Activated CD4-positive, alpha-beta T cell treated with anti-CD3 and anti-CD28 coated beads, Interleukin-2, amount 10 ng/mL, durations not matched to agents 7 days and 5 days (primary cell): ENCODE data around the gene GGA1. TPM values are rescaled to one million over a fixed set of nuclear protein-coding genes. Genes with fewer than 3 reads are reported as not detected.
"Not testable (repeated sequence)": the region's sequence is repeated elsewhere in the genome, so short reads cannot be mapped to it uniquely, and the experiment has no call there.

Experiments used
- CTCF ChIA-PET: fragments of 350-600 bp; sonication (Branson Sonifier 250); formaldehyde crosslinking; loops from one replicate; lab custom pipeline; 2021; ENCODE audit warnings: antibody characterized with exemption; lab: Charles Lee
- POLR2A ChIA-PET: fragments of 350-600 bp; sonication (Branson Sonifier 250); formaldehyde crosslinking; loops from one replicate; lab custom pipeline; 2021; ENCODE audit warnings: antibody characterized with exemption; lab: Charles Lee
- DNase-seq: peaks from one replicate; pipeline ENCODE4 v3.0.0-alpha.2; 2020
- H3K27ac Mint-ChIP-seq: one replicate; pipeline ENCODE4 v1.8.0; 2021; ENCODE audit warnings: mild to moderate bottlenecking, moderate library complexity, mixed read lengths
- H3K27me3 Mint-ChIP-seq: one replicate; pipeline ENCODE4 v1.8.0; 2021; ENCODE audit warnings: mixed read lengths
- H3K36me3 Mint-ChIP-seq: one replicate; pipeline ENCODE4 v1.8.0; 2021; ENCODE audit warnings: low read depth, mixed read lengths
- H3K4me1 Mint-ChIP-seq: one replicate; pipeline ENCODE4 v1.8.0; 2021; ENCODE audit warnings: mixed read lengths
- H3K4me3 Mint-ChIP-seq: one replicate; pipeline ENCODE4 v1.8.0; 2021; ENCODE audit warnings: mild to moderate bottlenecking, moderate library complexity, mixed read lengths
- H3K9me3 Mint-ChIP-seq: one replicate; pipeline ENCODE4 v1.8.0; 2021; ENCODE audit warnings: mixed read lengths
- total RNA-seq, 2 experiments: library from RNA; stranded (reverse); gene quantifications; one replicate each; pipeline ENCODE4 v1.2.3, GENCODE V29; 2021

Gene GGA1
- total RNA-seq, 2 experiments from 2014 or later, result 58.5 to 62.8 TPM

DNA sequence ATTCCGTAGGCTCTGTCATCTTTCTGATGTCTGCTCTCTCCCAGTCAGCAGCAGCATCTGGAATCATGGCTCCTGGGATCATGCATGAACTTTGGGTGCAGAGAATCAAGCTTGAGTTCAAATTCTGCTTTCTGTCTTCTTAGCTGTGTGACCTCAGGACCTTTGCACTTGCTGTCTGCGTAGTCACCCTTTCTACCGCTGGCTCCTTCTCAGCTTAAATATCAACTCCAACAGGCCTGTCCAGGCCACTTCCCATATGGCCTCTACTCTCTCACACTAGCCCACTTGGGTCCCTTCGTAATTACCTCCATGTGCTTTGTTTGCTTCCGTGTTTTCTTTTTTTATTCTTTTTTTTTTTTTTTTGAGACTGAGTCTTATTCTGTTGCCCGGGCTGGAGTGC, 4.6 kb upstream of the GGA1 start:
- POLR2A ChIA-PET, result no interaction called here
- H3K27me3 Mint-ChIP-seq, result peaks cover 17% of the 10 kb centered on the region

DNA sequence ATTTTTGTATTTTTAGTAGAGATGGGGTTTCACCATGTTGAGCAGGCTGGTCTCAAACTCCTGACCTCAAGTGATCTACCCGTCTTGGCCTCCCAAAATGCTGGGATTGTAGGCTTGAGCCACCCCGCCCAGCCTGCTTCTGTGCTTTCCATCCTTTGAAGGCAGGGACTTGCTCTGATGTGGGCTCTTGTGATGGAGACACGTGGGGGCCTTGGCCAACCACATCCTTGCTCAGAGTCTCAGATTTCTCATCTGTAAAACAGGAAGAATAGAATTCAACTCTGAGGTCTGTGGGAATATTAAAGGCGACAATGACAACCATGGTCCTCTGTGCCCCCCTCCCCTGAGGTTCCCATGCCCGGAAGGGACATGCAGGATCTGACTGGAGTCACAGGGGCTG, 3.8 kb upstream of the GGA1 start:
- Mint-ChIP-seq H3K36me3 (peaks cover 3% of the 10 kb centered on the region), H3K4me3 (peak overlapping the region; percentile 55), H3K27ac (peak overlapping the region; percentile 73), H3K4me1 (peaks cover 49% of the 10 kb centered on the region), H3K27me3 (peaks cover 15% of the 10 kb centered on the region), H3K9me3 (no peaks in the 10 kb centered on the region)
- DNase-seq, result peak; percentile 82
- CTCF ChIA-PET, result interaction anchor here (0.7 to 5.2 kb wide), 8 partner anchors 8 to 353 kb away, joined by 3 to 89 read pairs (median 4); no protein-coding TSS in a partner anchor
- POLR2A ChIA-PET, result interaction anchor here (0.5 kb wide), 1 partner anchor 81 kb away, joined by 3 read pairs; the partner anchor contains the start of gene NOL12

More for the DNA sequence above, 4.6 kb upstream of the GGA1 start:
- Mint-ChIP-seq H3K4me1 (peaks cover 46% of the 10 kb centered on the region), H3K27ac (no peak overlapping the region), H3K9me3 (no peaks in the 10 kb centered on the region), H3K36me3 (peaks cover 3% of the 10 kb centered on the region), H3K4me3 (no peak overlapping the region)
- CTCF ChIA-PET, result interaction anchor here (0.7 to 1.8 kb wide), 5 partner anchors 12 to 352 kb away, joined by 3 to 7 read pairs (median 5); no protein-coding TSS in a partner anchor
- no peak for DNase-seq

DNA sequence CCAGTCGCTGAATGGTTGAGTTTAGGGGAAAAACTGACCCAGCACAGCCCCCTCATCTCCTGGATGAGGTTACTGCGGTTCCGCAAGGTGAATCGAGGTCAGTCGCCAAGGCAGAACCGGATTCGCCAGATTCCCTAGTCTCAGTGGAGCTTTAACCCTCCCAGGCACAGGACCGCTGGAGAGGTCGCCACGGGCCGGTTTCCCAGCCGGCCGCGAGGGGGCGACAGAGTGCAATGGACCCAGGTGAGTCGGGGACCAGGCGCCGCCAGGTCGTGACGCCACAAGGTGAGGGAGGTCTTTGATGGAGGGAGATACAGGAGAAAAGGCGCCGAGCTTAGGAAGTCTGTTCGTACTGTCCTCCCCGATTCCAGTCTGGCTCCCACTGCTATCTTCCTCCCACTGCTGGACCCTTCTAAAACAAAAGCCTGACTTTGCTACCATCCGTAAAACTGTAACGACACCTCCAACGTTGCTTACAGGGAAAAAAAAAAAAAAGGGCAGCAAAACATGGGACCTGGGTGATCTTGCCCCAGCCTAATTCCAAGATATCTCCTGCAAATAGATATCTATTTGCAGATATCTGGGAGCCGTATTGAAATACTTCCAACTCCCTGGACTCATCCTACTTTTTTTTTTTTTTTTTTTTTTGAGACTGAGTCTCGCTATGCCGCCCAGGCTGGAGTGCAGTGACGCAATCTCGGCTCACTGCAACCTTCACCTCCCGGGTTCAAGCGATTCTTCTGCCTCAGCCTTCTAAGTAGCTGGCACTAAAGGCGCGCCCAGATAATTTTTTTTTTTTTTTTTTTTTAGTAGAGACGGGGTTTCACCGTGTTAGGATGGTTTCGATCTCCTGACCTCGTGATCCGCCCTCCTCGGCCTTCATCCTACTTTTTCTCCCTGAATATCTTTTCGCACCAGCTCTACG, 1.4 kb upstream of the GGA1 start:
- DNase-seq, result peak; percentile 88
- ChIA-PET CTCF (interaction anchor here (0.6 to 5.2 kb wide), 48 partner anchors 10 to 1209 kb away, joined by 3 to 89 read pairs (median 4); partner anchors contain the start of genes ANKRD54, GCAT, NOL12 and PDXP), POLR2A (interaction anchor here (1.9 kb wide), 1 partner anchor 15 kb away, joined by 10 read pairs; no protein-coding TSS in a partner anchor)
- Mint-ChIP-seq H3K4me3 (peak overlapping the region; percentile 68), H3K9me3 (no peaks in the 10 kb centered on the region), H3K27ac (peak overlapping the region; percentile 95), H3K27me3 (peaks cover 8% of the 10 kb centered on the region), H3K36me3 (peaks cover 3% of the 10 kb centered on the region), H3K4me1 (peaks cover 59% of the 10 kb centered on the region)

DNA sequence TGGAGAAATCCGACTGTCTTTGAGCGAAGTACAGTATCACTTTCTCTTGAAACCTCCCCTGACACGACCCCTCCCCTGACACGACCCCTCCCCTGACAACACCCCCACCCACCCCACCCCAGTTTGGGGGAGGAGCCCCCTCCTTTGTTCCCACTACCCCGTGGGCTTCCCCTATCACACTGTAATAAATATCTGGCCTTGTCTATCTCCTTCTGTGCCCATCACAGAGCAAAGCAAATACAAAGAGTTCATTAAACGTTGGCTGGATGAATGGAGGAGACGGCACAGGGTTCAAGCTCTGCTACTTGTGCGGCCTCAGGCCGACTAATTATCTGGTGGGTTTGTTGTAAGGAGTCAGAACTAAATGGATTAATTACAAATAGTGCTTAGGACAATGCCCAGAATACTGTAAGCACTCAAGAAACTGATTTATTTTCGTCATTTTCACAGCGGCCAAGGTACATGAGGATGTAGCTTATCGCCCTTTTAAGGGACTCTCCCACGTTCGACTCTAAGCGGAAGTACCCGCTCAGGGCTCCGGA, 628 bp upstream of the GGA1 start:
- ChIA-PET POLR2A (interaction anchor here (1.9 kb wide), 1 partner anchor 16 kb away, joined by 10 read pairs; no protein-coding TSS in a partner anchor), CTCF (interaction anchor here (0.7 to 5.2 kb wide), 25 partner anchors 10 to 1210 kb away, joined by 3 to 89 read pairs (median 5); partner anchors contain the start of genes ANKRD54, GCAT and NOL12)
- peaks cover 57% of the 10 kb centered on the region for H3K4me1 Mint-ChIP-seq
- H3K27me3 Mint-ChIP-seq, result peaks cover 2% of the 10 kb centered on the region
- peak; percentile 21 for DNase-seq
- H3K27ac Mint-ChIP-seq, result peak overlapping the region; percentile 95
- H3K36me3 Mint-ChIP-seq, result peaks cover 3% of the 10 kb centered on the region
- H3K4me3 Mint-ChIP-seq, result peak overlapping the region; percentile 77
- H3K9me3 Mint-ChIP-seq, result no peaks in the 10 kb centered on the region

DNA sequence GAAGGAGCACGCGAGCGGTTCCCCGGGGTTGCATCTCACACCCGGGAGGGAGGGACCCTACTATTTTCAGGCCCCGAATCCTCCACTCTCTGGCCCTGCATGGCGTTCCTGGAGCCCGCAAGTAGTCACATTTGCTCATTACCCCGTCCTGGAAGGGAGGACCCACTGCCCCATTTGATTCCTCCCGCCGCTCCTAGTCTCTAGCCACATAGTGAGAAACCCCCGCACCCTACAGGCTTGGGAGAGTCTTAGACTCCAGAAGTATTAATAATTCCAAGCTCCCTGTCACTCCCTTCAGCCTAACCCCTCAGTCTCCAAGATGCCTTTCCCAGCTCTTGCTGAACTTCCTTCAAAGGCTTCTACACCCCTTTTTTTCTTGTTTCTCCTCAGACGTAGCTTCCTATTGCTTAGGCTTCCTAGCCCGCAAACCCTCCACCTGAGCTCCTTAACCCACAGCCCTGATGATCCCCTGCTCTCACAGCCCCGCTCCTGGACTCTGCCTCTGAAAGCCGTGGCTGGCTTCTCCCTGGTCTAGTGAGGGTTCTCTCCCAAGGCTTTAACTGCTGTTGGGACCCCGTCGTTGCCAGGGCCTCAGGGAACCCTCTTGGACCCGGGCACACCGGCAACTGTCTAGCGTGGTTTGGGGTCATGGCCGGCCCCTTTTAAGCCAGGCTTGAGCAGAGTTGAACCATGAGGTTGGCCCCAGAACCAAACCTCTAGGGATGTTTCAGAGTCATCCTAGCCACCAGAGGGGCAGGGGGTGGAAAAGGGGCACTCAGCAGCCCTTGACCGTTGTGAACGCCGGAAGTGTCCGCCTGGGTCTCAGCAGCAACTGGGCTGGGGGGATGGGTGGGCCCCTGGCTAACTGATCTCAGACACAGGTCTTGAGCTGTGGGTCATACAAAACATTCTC, 862 bp downstream of the GGA1 start:
- no peaks in the 10 kb centered on the region for H3K27me3 Mint-ChIP-seq
- H3K4me1 Mint-ChIP-seq, result peaks cover 52% of the 10 kb centered on the region
- H3K27ac Mint-ChIP-seq, result peak overlapping the region; percentile 92
- H3K4me3 Mint-ChIP-seq, result peak overlapping the region; percentile 90
- ChIA-PET POLR2A (interaction anchor here (1.9 kb wide), 1 partner anchor 17 kb away, joined by 10 read pairs; no protein-coding TSS in a partner anchor), CTCF (interaction anchor here (1.1 to 5.2 kb wide), 12 partner anchors 8 to 71 kb away, joined by 3 to 89 read pairs (median 10); no protein-coding TSS in a partner anchor)
- no peaks in the 10 kb centered on the region for H3K9me3 Mint-ChIP-seq
- no peak for DNase-seq
- H3K36me3 Mint-ChIP-seq, result no peaks in the 10 kb centered on the region

DNA sequence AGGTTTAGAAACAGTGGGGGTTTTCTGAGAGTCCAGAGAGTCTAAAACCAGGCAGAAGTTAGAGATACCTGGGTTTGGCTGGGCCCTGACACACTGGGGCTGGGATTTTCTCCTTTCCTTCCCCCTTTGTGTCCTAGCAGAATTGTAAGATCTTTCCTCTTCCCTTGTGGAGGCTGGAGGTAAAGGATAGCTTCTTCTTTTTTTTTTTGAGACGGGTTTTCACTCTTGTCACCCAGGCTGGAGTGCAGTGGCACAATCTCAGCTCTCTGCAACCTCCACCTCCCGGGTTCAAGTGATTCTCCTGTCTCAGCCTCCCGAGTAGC, 1.5 kb downstream of the GGA1 start:
- POLR2A ChIA-PET, H3K9me3 Mint-ChIP-seq, H3K27me3 Mint-ChIP-seq, DNase-seq, H3K36me3 Mint-ChIP-seq: not testable (repeated sequence)
- Mint-ChIP-seq H3K4me1 (peaks cover 47% of the 10 kb centered on the region), H3K27ac (peak overlapping the region; percentile 92), H3K4me3 (peak overlapping the region; percentile 90)
- CTCF ChIA-PET, result interaction anchor here (1.1 to 3.8 kb wide), 7 partner anchors 10 to 43 kb away, joined by 3 to 26 read pairs (median 8); no protein-coding TSS in a partner anchor

DNA sequence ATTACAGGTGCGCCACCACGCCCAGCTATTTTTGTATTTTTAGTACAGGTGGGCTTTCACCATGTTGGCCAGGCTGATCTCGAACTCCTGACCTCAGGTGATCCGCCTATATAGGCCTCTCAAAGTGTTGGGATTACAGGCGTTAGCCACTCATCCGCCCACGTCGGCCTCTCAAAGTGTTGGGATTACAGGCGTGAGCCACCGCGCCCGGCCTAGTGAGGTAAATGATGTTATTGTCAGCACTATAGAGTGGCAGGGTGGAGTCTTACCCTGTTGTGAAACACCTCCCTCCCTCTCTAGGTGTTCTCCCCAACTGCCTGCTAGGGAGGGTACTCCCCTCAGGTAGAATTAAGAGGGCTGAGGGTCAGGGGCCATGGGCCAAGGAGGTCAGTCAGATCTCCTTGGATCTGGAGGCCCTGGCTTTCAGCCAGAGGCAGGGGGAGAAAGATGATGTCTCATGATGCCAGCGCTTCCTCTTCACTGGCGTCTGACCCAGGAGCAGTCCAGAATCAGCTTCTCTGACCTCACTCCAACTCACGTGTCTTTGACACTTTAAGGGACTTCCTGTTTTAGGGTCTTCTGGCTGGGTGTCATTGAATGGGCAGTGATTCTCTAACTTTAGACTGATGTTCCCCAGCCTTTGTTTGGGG, 2.0 kb downstream of the GGA1 start:
- Mint-ChIP-seq H3K9me3 (no peaks in the 10 kb centered on the region), H3K4me1 (peaks cover 42% of the 10 kb centered on the region), H3K27me3 (no peaks in the 10 kb centered on the region), H3K27ac (peak overlapping the region; percentile 92), H3K36me3 (peaks cover 4% of the 10 kb centered on the region), H3K4me3 (peak overlapping the region; percentile 90)
- CTCF ChIA-PET, result interaction anchor here (1.2 to 2.7 kb wide), 4 partner anchors 9 to 30 kb away, joined by 3 to 8 read pairs (median 6); no protein-coding TSS in a partner anchor
- no peak for DNase-seq
- POLR2A ChIA-PET, result no interaction called here

DNA sequence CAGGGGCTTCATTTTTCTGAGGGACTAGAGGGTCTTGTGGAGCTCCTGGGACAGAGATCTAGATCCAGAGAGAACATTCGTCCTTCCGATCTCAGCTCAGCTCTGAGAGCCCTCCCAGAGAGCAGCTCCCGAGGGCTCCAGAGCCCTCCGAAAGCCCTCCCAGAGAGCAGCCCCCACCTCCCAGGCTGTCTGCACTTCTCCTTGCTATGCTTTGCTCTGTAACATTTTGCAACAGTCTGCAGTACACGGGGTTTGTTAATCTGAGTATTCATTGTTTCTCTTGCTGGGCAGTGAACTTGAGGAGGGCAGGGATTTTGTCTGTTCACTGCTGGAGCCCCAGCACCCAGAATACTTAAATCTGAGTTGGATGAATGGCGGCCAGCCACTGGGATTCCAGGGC, 2.6 kb downstream of the GGA1 start:
- H3K36me3 Mint-ChIP-seq, result peaks cover 4% of the 10 kb centered on the region
- no peak for DNase-seq
- no peaks in the 10 kb centered on the region for H3K27me3 Mint-ChIP-seq
- CTCF ChIA-PET, result interaction anchor here (1.5 to 3.1 kb wide), 2 partner anchors 12 to 32 kb away, joined by 4 to 14 read pairs; no protein-coding TSS in a partner anchor
- H3K4me3 Mint-ChIP-seq, result no peak overlapping the region
- POLR2A ChIA-PET, result no interaction called here
- H3K27ac Mint-ChIP-seq, result no peak overlapping the region
- H3K4me1 Mint-ChIP-seq, result peaks cover 36% of the 10 kb centered on the region
- H3K9me3 Mint-ChIP-seq, result no peaks in the 10 kb centered on the region

DNA sequence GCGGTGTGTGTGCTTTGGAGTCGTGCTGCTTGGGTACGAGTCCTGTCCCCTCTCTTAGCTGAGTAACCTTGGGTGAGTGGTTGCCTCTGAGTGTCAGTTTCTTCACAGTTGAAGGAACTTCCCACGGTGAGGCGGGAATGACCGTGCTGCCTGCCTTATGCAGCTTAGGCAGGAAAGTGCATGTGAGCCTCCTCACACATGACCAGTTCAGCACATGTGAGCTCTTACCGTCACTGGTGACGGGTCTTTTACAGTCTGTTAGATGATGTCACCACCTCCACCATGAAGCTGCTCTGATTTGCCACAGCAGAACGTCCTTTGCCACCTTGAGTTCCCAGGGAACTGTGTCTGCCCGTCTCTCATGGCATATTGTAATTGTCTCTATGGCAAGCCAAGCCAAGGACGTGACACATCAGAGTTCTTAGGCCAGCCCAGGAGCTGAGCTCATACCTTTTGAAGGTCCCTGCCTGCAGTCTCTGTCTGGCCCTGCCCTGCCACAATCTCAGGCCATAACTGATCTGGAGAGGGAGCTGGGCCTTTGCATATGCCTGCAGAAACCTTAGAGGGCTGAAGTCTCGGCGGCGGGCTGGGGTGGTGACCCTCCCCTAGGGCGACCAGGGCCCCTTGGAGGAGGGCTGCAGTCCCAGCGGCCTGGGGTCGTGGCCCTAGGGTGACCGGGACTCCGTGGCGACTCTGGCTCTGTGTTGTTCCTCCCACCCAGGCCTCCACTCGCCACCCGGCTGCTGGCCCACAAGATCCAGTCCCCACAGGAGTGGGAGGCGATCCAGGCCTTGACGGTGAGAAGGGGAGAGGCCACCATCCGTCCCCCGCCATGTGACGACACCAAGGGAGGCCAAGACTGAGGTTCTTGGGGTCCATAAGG, 7.8 kb downstream of the GGA1 start:
- ChIA-PET CTCF (interaction anchor here (1.0 to 2.2 kb wide), 5 partner anchors 9 to 42 kb away, joined by 3 to 9 read pairs (median 4); partner anchors contain the start of gene PDXP), POLR2A (no interaction called here)
- Mint-ChIP-seq H3K9me3 (no peaks in the 10 kb centered on the region), H3K36me3 (peaks cover 23% of the 10 kb centered on the region), H3K27ac (no peak overlapping the region), H3K4me3 (no peak overlapping the region), H3K27me3 (no peaks in the 10 kb centered on the region), H3K4me1 (peaks cover 4% of the 10 kb centered on the region)
- no peak for DNase-seq

DNA sequence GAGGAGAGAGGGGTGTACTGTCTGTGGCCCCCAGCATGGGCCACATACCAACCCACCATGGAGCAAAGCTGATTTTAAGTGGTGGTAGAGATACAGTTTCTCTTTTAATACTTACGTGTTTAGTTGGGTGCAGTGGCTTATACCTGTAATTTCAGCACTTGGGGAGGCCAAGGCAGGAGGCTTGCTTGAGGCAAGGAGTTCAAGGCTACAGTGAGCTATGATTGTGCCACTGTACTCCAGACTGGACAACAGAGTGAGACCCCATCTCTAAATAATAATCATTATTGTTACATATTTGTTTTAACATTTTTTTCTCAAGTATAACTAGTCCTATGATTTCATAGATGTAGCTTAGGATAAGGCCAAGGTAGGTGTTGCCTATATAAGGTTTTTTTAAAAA, 8.8 kb downstream of the GGA1 start:
- no peak for DNase-seq
- no peak overlapping the region for H3K4me3 Mint-ChIP-seq
- ChIA-PET POLR2A (no interaction called here), CTCF (interaction anchor here (0.8 to 2.2 kb wide), 5 partner anchors 8 to 49 kb away, joined by 3 to 9 read pairs (median 5); partner anchors contain the start of gene GGA1)
- H3K27ac Mint-ChIP-seq, result no peak overlapping the region
- peaks cover 23% of the 10 kb centered on the region for H3K36me3 Mint-ChIP-seq
- H3K4me1 Mint-ChIP-seq, result peaks cover 4% of the 10 kb centered on the region
- no peaks in the 10 kb centered on the region for H3K9me3 Mint-ChIP-seq
- H3K27me3 Mint-ChIP-seq, result no peaks in the 10 kb centered on the region
